Panc1 (cell line): Measurements from ENCODE around the gene CHST15. TPM values are rescaled to one million over a fixed set of nuclear protein-coding genes. Genes with fewer than 3 reads are reported as not detected.

Experiments
- ATAC-seq: fragments of 200-7000 bp; cut with Tn5 transposase; 2 replicates; pipeline ENCODE4 v1.9.1; 2020; ENCODE audit warnings: mild to moderate bottlenecking, moderate library complexity
- BruUV-seq: library from RNA; stranded (reverse); fragments of 400-500 nt; replicated peaks from 2 replicates; lab custom pipeline; 2021; lab: Mats Ljungman, UMichigan
- CTCF ChIA-PET: fragments of 300-600 bp; sonication (Branson Sonifier 250); formaldehyde crosslinking; loops from one replicate; lab custom pipeline; 2022; ENCODE audit warnings: antibody characterized with exemption; lab: Charles Lee
- POLR2A ChIA-PET: fragments of 300-600 bp; sonication (Branson Sonifier 250); formaldehyde crosslinking; loops from one replicate; lab custom pipeline; 2022; ENCODE audit warnings: antibody characterized with exemption; lab: Charles Lee
- DNase-seq: peaks from one replicate; pipeline ENCODE4 v3.0.0-alpha.2; 2010; ENCODE audit warnings: low read depth, low spot score
- H3K27ac ChIP-seq: 2 replicates; pipeline ENCODE4 v1.5.1; 2011; ENCODE audit warnings: mild to moderate bottlenecking, low read length, inconsistent platforms
- H3K27me3 ChIP-seq: fragments of 200-500 bp; sonication (Bioruptor generic); 2 replicates; pipeline ENCODE4 v1.6.0; 2014; ENCODE audit warnings: low read length, inconsistent platforms; ENCODE audit not compliant: control insufficient read depth, insufficient read depth
- H3K36me3 ChIP-seq: fragments of 200-500 bp; sonication (Bioruptor generic); 2 replicates; pipeline ENCODE4 v1.5.1; 2014; ENCODE audit warnings: inconsistent platforms, mild to moderate bottlenecking, low read length, moderate library complexity; ENCODE audit not compliant: control insufficient read depth, insufficient read depth
- H3K4me1 ChIP-seq: 2 replicates; pipeline ENCODE4 v1.5.1; 2011; ENCODE audit warnings: inconsistent platforms, mild to moderate bottlenecking, low read length, moderate library complexity; ENCODE audit not compliant: control insufficient read depth, insufficient read depth
- H3K4me3 ChIP-seq, 2 experiments: 2 replicates each; pipeline ENCODE4 v1.5.1; 2011 to 2012; ENCODE audit warnings: low read depth in 2 of 2, low read length in 2 of 2, mild to moderate bottlenecking in 2 of 2, inconsistent platforms in 1 of 2, moderate library complexity in 1 of 2
- H3K9me3 ChIP-seq: fragments of 200-500 bp; sonication (Bioruptor generic); 2 replicates; pipeline ENCODE4 v1.5.1; 2014; ENCODE audit warnings: low read depth, mild to moderate bottlenecking, inconsistent platforms, low read length, moderate library complexity; ENCODE audit not compliant: control insufficient read depth, insufficient read depth
- CTCF ChIP-seq: fragments of 450-650 bp; IDR thresholded peaks from 2 replicates; pipeline ENCODE4 v1.5.1; 2017; ENCODE audit warnings: mild to moderate bottlenecking
- POLR2AphosphoS5 ChIP-seq: IDR thresholded peaks from 2 replicates; pipeline ENCODE4 v1.6.1; 2012; ENCODE audit warnings: mild to moderate bottlenecking, low read depth, low read length, moderate library complexity
- REST ChIP-seq, 2 experiments: IDR thresholded peaks; 2 replicates each; pipeline ENCODE4 v1.6.1; 2011 to 2012; ENCODE audit warnings: low read depth in 2 of 2, control low read depth in 1 of 2, low read length in 1 of 2, mild to moderate bottlenecking in 1 of 2, moderate library complexity in 1 of 2; ENCODE audit not compliant: insufficient read depth in 1 of 2
- SIN3A ChIP-seq: IDR thresholded peaks from 2 replicates; pipeline ENCODE4 v1.6.1; 2012; ENCODE audit warnings: low read depth, mild to moderate bottlenecking, low read length, moderate library complexity, borderline replicate concordance; ENCODE audit not compliant: insufficient read depth
- TCF7L2 ChIP-seq: IDR thresholded peaks from 2 replicates; pipeline ENCODE4 v1.6.1; 2011; ENCODE audit warnings: mild to moderate bottlenecking, low read depth, low read length, inconsistent platforms
- in situ Hi-C: cut with HindIII; loops from 2 replicates; pipeline ENCODE4 v1.10.0; 2016; ENCODE audit warnings: low sequenced_read_pairs, low pct_unique_long_range_greater_than_20kb
- intact Hi-C: fragments of 100-400 bp; cut with micrococcal nuclease; formaldehyde crosslinking; loops from one replicate; pipeline ENCODE4 v1.10.0; 2022; ENCODE audit not compliant: unreplicated experiment
- total RNA-seq: library from RNA; stranded (reverse); gene quantifications from one replicate; pipeline ENCODE4 v1.2.1, GENCODE V29; 2021; ENCODE audit not compliant: unreplicated experiment

Gene CHST15
- total RNA-seq, 1 experiment from 2014 or later, result 33.2 TPM

GRCh38 chr10:123997486-123998196 lies 95.8 kb downstream of the CHST15 start:
- DNase-seq (no peak), ATAC-seq (no peak)
- ChIA-PET POLR2A (no interaction called here), CTCF (interaction anchor here (1.9 to 4.2 kb wide), 2 partner anchors 392 to 406 kb away, joined by 5 to 52 read pairs; no protein-coding TSS in a partner anchor)
- no peaks in the 10 kb centered on the region for H3K27me3 ChIP-seq
- in situ Hi-C loops (no loop called here), intact Hi-C loops (loop anchor here (5.0 to 10.0 kb wide), 2 partner anchors 95 to 257 kb away; partner anchors contain the start of gene CHST15)
- no TSS peak for BruUV-seq
- no peaks in the 10 kb centered on the region for H3K9me3 ChIP-seq
- no peak overlapping the region for H3K4me3 ChIP-seq
- H3K27ac ChIP-seq, result no peak overlapping the region
- peaks cover 5% of the 10 kb centered on the region; the same call in 1 of the 2 replicates for H3K4me1 ChIP-seq
- TF ChIP-seq SIN3A (no peak), TCF7L2 (no peak), REST (IDR thresholded peaks at IDR 0.05; ENCODE audit: insufficient read depth in 1 of 2, low read depth in 2 of 2, low read length in 1 of 2) (no peak), CTCF (no peak), POLR2AphosphoS5 (no peak)
- no peaks in the 10 kb centered on the region for H3K36me3 ChIP-seq

- Histone ChIP-seq H3K4me1 (peaks cover 5% of the 10 kb centered on the region; the same call in 1 of the 2 replicates), H3K27ac (no peak overlapping the region), H3K36me3 (no peaks in the 10 kb centered on the region), H3K9me3 (no peaks in the 10 kb centered on the region), H3K4me3 (no peak overlapping the region), H3K27me3 (no peaks in the 10 kb centered on the region)
- TF ChIP-seq REST (IDR thresholded peaks at IDR 0.05; ENCODE audit: insufficient read depth in 1 of 2, low read depth in 2 of 2, low read length in 1 of 2) (no peak), CTCF (no peak), TCF7L2 (no peak), POLR2AphosphoS5 (no peak), SIN3A (no peak)
- in situ Hi-C loops (no loop called here), intact Hi-C loops (loop anchor here (5.0 to 10.0 kb wide), 2 partner anchors 95 to 258 kb away; partner anchors contain the start of gene CHST15)
- ChIA-PET CTCF (interaction anchor here (1.9 to 4.2 kb wide), 2 partner anchors 392 to 406 kb away, joined by 5 to 52 read pairs; no protein-coding TSS in a partner anchor), POLR2A (no interaction called here)
- no peak for DNase-seq
- ATAC-seq, result no peak
- BruUV-seq, result no TSS peak
Observed at GRCh38 chr10:123997013-123997412, 96.4 kb downstream of the CHST15 start.
